GM12864 (cell line): ENCODE data around the gene ROR1.

Source experiments
- DNase-seq: peaks from one replicate; pipeline ENCODE4 v3.0.0-alpha.2; 2011; ENCODE audit warnings: low read depth
- H3K4me3 ChIP-seq: 2 replicates; pipeline ENCODE4 v1.5.1; 2011; ENCODE audit warnings: mild to moderate bottlenecking, low read depth, low read length, control low read depth
- CTCF ChIP-seq: IDR thresholded peaks from 2 replicates; pipeline ENCODE4 v1.5.1; 2011; ENCODE audit warnings: low read depth, mild to moderate bottlenecking, moderate library complexity, low read length, control low read depth, inconsistent platforms; ENCODE audit errors: missing control alignments

The ROR1 gene

GRCh38 chr1:64046243-64046642, 272.4 kb downstream of the ROR1 start:
- no peak for TF ChIP-seq CTCF
- H3K4me3 ChIP-seq: no peak overlapping the region
- DNase-seq: no peak

DNA sequence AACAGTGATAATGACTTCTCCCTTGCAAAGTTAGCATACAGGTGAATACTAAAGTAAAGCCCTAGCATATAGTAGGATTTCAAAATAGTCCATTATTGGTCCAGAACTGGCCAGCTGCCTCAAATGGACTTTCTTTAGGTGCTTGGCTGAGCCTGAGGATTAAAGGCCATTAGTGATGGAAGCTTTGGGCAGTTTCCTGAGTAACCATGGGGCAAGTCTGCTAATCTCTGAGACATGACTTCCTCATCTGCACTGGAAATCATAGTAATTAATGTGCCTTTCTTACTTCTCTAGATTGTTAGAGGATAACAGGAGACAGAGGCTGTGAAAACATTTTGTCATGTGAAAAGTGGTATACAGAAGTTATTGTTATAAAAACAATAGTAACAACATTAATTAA, 273.1 kb downstream of the ROR1 start:
- no peak for TF ChIP-seq CTCF
- no peak for DNase-seq
- no peak overlapping the region for H3K4me3 ChIP-seq

DNA sequence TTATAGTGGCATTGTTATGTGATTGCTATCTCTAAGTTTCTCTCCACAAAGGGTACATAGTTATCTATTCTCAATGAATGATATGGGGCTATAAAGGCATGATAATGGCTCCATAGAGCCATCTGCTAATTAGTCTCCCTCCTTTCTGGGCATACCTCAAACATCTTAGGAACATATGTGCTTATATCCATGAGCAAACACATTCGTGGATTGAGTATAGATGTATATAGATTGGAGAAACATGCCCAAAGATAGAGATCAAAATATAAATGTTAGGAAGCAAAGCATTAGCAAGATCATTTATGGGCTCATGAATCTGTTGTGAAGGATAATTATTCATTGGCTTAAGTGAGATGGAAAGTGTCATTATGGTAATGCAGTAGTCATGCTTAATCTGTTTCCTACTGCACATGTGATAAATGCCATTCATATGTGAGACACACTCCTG, 273.8 kb downstream of the ROR1 start:
- no peak overlapping the region for H3K4me3 ChIP-seq
- no peak for TF ChIP-seq CTCF
- no peak for DNase-seq

GRCh38 chr1:64049900-64050540, 276.2 kb downstream of the ROR1 start:
- H3K4me3 ChIP-seq: no peak overlapping the region
- TF ChIP-seq CTCF: no peak
- no peak for DNase-seq

DNA sequence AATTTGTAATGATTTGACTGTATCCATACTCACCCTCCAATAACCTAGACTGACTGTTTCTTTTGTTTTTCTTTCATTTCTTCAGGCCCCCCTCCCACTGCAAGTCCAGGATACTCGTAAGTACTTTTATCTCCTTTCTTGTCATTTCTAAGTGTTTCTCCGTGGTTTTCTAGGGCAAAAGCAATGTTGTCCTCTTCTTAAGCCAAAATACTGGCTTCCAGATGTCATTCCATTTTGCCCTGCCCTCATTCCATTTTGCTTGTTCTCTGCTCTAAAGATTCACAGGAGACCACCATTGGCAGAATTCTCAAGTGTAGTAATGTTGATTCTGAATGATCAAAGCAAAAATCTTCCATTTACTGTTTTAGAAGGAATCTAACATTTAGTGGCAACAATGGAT, 276.8 kb downstream of the ROR1 start:
- DNase-seq: no peak
- no peak for TF ChIP-seq CTCF
- H3K4me3 ChIP-seq: no peak overlapping the region

- no peak for TF ChIP-seq CTCF
- H3K4me3 ChIP-seq: no peak overlapping the region
- DNase-seq: no peak
Observed at GRCh38 chr1:64051796-64052195, 278.0 kb downstream of the ROR1 start.

DNA sequence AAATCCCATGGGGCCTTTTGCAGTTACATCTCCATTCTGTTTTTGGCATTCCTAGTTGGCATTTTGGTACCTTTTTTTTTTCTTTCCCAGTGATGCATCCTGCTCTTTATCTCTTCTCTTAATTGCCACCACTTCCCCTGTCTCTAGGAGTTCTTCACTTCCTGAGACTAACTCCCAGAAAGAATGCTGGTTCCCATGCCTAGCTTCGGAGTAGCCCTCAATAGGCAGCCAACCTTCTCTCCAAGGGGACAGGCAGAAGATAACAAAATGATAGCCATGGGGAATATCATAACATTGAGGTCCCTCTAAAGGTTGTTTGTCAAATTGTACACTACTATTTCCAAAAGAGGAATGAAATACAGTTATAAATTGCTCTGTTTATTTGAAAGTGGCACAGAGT, 279.0 kb downstream of the ROR1 start:
- TF ChIP-seq CTCF: no peak
- DNase-seq: no peak
- no peak overlapping the region for H3K4me3 ChIP-seq
